ENCODE measurements around the gene BRSK1.

BRSK1 gene

GRCh38 chr19:55302318-55302703, 18.5 kb downstream of the BRSK1 start:
- Histone ChIP-seq H3K9me3 (ENCODE audit: low read depth, low read length) (no peaks in the 10 kb centered on the region), H3K9ac (ENCODE audit: insufficient read length) (no peak overlapping the region), H3K27ac (no peak overlapping the region), H3K4me3 (no peak overlapping the region; the same call in 1 of the 2 replicates), H3K36me3 (ENCODE audit: insufficient read depth, low read length) (peaks cover 23% of the 10 kb centered on the region; the same call in 1 of the 2 replicates)
- DNase-seq (ENCODE audit: low read depth, low spot score), result no peak
- TF ChIP-seq FOXP2 (optimal IDR thresholded peaks at IDR 0.05; ENCODE audit: control extremely low read depth, extremely low read length, insufficient read depth), result no peak
- no peak for TF ChIP-seq POLR2AphosphoS5 (IDR thresholded peaks at IDR 0.05; ENCODE audit: borderline replicate concordance, low read depth, low read length)
- TF ChIP-seq EZH2 (IDR thresholded peaks at IDR 0.05), result no peak

GRCh38 chr19:55303477-55303876, 19.7 kb downstream of the BRSK1 start:
- Histone ChIP-seq H3K9ac (ENCODE audit: insufficient read length) (no peak overlapping the region), H3K4me3 (no peak overlapping the region), H3K9me3 (ENCODE audit: low read depth, low read length) (no peaks in the 10 kb centered on the region), H3K27ac (no peak overlapping the region), H3K36me3 (ENCODE audit: insufficient read depth, low read length) (peaks cover 23% of the 10 kb centered on the region; the same call in 1 of the 2 replicates)
- DNase-seq (ENCODE audit: low read depth, low spot score), result no peak
- TF ChIP-seq FOXP2 (optimal IDR thresholded peaks at IDR 0.05; ENCODE audit: control extremely low read depth, extremely low read length, insufficient read depth), result no peak
- TF ChIP-seq POLR2AphosphoS5 (IDR thresholded peaks at IDR 0.05; ENCODE audit: borderline replicate concordance, low read depth, low read length), result no peak
- TF ChIP-seq EZH2 (IDR thresholded peaks at IDR 0.05), result no peak

GRCh38 chr19:55304279-55304978, 20.6 kb downstream of the BRSK1 start:
- DNase-seq (ENCODE audit: low read depth, low spot score), result no peak
- peaks cover 29% of the 10 kb centered on the region; the same call in 1 of the 2 replicates for H3K36me3 ChIP-seq (ENCODE audit: insufficient read depth, low read length)
- TF ChIP-seq EZH2 (IDR thresholded peaks at IDR 0.05) (no peak), POLR2AphosphoS5 (IDR thresholded peaks at IDR 0.05; ENCODE audit: borderline replicate concordance, low read depth, low read length) (no peak), FOXP2 (optimal IDR thresholded peaks at IDR 0.05; ENCODE audit: control extremely low read depth, extremely low read length, insufficient read depth) (no peak)
- H3K27ac ChIP-seq, result no peak overlapping the region
- H3K9me3 ChIP-seq (ENCODE audit: low read depth, low read length), result no peaks in the 10 kb centered on the region
- H3K4me3 ChIP-seq, result no peak overlapping the region
- H3K9ac ChIP-seq (ENCODE audit: insufficient read length), result no peak overlapping the region

- H3K27ac ChIP-seq, result no peak overlapping the region
- no peaks in the 10 kb centered on the region for H3K9me3 ChIP-seq (ENCODE audit: low read depth, low read length)
- no peak for DNase-seq (ENCODE audit: low read depth, low spot score)
- no peak overlapping the region for H3K4me3 ChIP-seq
- H3K9ac ChIP-seq (ENCODE audit: insufficient read length), result no peak overlapping the region
- TF ChIP-seq FOXP2 (optimal IDR thresholded peaks at IDR 0.05; ENCODE audit: control extremely low read depth, extremely low read length, insufficient read depth), result no peak
- no peak for TF ChIP-seq POLR2AphosphoS5 (IDR thresholded peaks at IDR 0.05; ENCODE audit: borderline replicate concordance, low read depth, low read length)
- TF ChIP-seq EZH2 (IDR thresholded peaks at IDR 0.05), result no peak
- peaks cover 30% of the 10 kb centered on the region; the same call in 1 of the 2 replicates for H3K36me3 ChIP-seq (ENCODE audit: insufficient read depth, low read length)
These were observed 21.2 kb downstream of the BRSK1 start for GRCh38 chr19:55304980-55305379.

- no peak for DNase-seq (ENCODE audit: low read depth, low spot score)
- no peak overlapping the region for H3K4me3 ChIP-seq
- peaks cover 30% of the 10 kb centered on the region; the same call in 1 of the 2 replicates for H3K36me3 ChIP-seq (ENCODE audit: insufficient read depth, low read length)
- H3K9me3 ChIP-seq (ENCODE audit: low read depth, low read length), result no peaks in the 10 kb centered on the region
- H3K9ac ChIP-seq (ENCODE audit: insufficient read length), result no peak overlapping the region
- no peak for TF ChIP-seq FOXP2 (optimal IDR thresholded peaks at IDR 0.05; ENCODE audit: control extremely low read depth, extremely low read length, insufficient read depth)
- TF ChIP-seq EZH2 (IDR thresholded peaks at IDR 0.05), result no peak
- H3K27ac ChIP-seq, result no peak overlapping the region
These were observed 21.7 kb downstream of the BRSK1 start for GRCh38 chr19:55305491-55305890.

GRCh38 chr19:55305983-55306562, 22.3 kb downstream of the BRSK1 start:
- DNase-seq (ENCODE audit: low read depth, low spot score), result no peak
- Histone ChIP-seq H3K4me3 (no peak overlapping the region), H3K27ac (no peak overlapping the region), H3K9ac (ENCODE audit: insufficient read length) (no peak overlapping the region), H3K9me3 (ENCODE audit: low read depth, low read length) (no peaks in the 10 kb centered on the region), H3K36me3 (ENCODE audit: insufficient read depth, low read length) (peaks cover 30% of the 10 kb centered on the region; the same call in 1 of the 2 replicates)
- TF ChIP-seq FOXP2 (optimal IDR thresholded peaks at IDR 0.05; ENCODE audit: control extremely low read depth, extremely low read length, insufficient read depth), result no peak
- TF ChIP-seq POLR2AphosphoS5 (IDR thresholded peaks at IDR 0.05; ENCODE audit: borderline replicate concordance, low read depth, low read length), result no peak
- no peak for TF ChIP-seq EZH2 (IDR thresholded peaks at IDR 0.05)

- Histone ChIP-seq H3K4me3 (no peak overlapping the region), H3K9ac (ENCODE audit: insufficient read length) (no peak overlapping the region), H3K9me3 (ENCODE audit: low read depth, low read length) (no peaks in the 10 kb centered on the region), H3K36me3 (ENCODE audit: insufficient read depth, low read length) (peaks cover 30% of the 10 kb centered on the region; the same call in 1 of the 2 replicates), H3K27ac (no peak overlapping the region)
- no peak for DNase-seq (ENCODE audit: low read depth, low spot score)
- TF ChIP-seq FOXP2 (optimal IDR thresholded peaks at IDR 0.05; ENCODE audit: control extremely low read depth, extremely low read length, insufficient read depth) (no peak), EZH2 (IDR thresholded peaks at IDR 0.05) (no peak), POLR2AphosphoS5 (IDR thresholded peaks at IDR 0.05; ENCODE audit: borderline replicate concordance, low read depth, low read length) (no peak)
These were observed 22.9 kb downstream of the BRSK1 start for GRCh38 chr19:55306712-55307111.

- Histone ChIP-seq H3K4me3 (no peak overlapping the region), H3K27ac (no peak overlapping the region), H3K9ac (ENCODE audit: insufficient read length) (no peak overlapping the region), H3K9me3 (ENCODE audit: low read depth, low read length) (no peaks in the 10 kb centered on the region), H3K36me3 (ENCODE audit: insufficient read depth, low read length) (peaks cover 25% of the 10 kb centered on the region; the same call in 1 of the 2 replicates)
- TF ChIP-seq FOXP2 (optimal IDR thresholded peaks at IDR 0.05; ENCODE audit: control extremely low read depth, extremely low read length, insufficient read depth) (no peak), POLR2AphosphoS5 (IDR thresholded peaks at IDR 0.05; ENCODE audit: borderline replicate concordance, low read depth, low read length) (no peak), EZH2 (IDR thresholded peaks at IDR 0.05) (no peak)
- DNase-seq (ENCODE audit: low read depth, low spot score), result no peak
These were observed 24.5 kb downstream of the BRSK1 start for GRCh38 chr19:55308281-55308680.

Data from SK-N-MC (cell line).